ENCODE data around the gene PCDHGB3. TPM values are rescaled to one million over a fixed set of nuclear protein-coding genes. Genes with fewer than 3 reads are reported as not detected.
A peak's percentile ranks its signal among the peaks of the same experiment; 100 is the strongest.

Gene PCDHGB3
- total and polyA plus RNA-seq, 9 of the 15 experiments (the other 6 are each of a cell fraction or from before 2014, with no cell fraction given): 0.05 to 0.19 (median 0.11) TPM; not detected in 2

DNA sequence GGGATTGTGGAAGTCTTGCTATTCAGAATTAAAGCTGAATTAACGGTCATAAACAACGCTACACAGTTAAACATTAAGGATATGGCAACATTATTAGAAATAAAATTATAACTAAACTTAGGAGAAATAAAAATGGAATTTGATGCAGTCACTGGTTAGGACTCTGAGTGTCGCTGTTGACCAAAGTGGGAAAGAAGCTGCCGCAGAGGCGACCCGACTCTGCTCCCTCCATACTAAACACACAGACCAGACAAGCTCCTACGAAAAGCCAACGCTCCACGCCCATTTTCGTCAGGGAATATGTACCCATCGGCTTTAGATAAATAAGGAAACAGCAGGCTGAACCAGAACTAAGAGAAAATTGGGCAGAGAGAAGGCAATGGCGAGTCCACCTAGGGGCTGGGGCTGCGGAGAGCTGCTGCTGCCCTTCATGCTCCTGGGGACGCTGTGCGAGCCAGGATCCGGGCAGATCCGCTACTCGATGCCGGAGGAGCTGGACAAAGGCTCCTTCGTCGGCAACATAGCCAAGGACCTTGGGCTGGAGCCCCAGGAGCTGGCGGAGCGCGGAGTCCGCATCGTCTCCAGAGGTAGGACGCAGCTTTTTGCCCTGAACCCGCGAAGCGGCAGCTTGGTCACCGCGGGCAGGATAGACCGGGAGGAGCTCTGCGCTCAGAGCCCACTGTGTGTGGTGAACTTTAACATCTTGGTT, 5.9 kb upstream of the PCDHGB3 start, which contains the start of gene PCDHGA5:
Gene PCDHGA5, plus strand, starts transcription at position 211 of the 709 bp plus-strand sequence. Its CDS starts 169 bp downstream, at position 380.
- intact Hi-C loops (cut with micrococcal nuclease): no loop called here
- no peaks in the 10 kb centered on the region; the same call in 1 of the 2 replicates for H3K9me3 ChIP-seq (replicated peaks; ENCODE audit: control insufficient read depth, insufficient read depth, low read depth, low read length)
- BruUV-seq (replicated peaks): no TSS peak

More for the DNA sequence above, 5.9 kb upstream of the PCDHGB3 start, which contains the start of gene PCDHGA5:
- Histone ChIP-seq H3K4me2 (ENCODE audit: insufficient read depth, low read length) (no peak within 1 kb of the TSS), H3K27me3 (ENCODE audit: control insufficient read depth in 2 of 2, insufficient read depth in 2 of 2, low read length in 2 of 2) (peaks cover 13 to 36% of the 10 kb centered on the region in 2 experiments), H3K9ac (ENCODE audit: insufficient read depth in 1 of 2, low read depth in 2 of 2, low read length in 2 of 2) (no peak within 1 kb of the TSS), H4K20me1 (replicated peaks; ENCODE audit: control insufficient read depth, insufficient read depth, low read length) (no peaks in the 10 kb centered on the region), H2AFZ (ENCODE audit: low read depth, low read length) (no peak within 1 kb of the TSS), H3K4me3 (no peak within 1 kb of the TSS), H3K4me1 (replicated peaks in 1 of 2; ENCODE audit: control insufficient read depth in 2 of 2, insufficient read depth in 2 of 2, low read length in 2 of 2) (peaks cover 0 to 12% of the 10 kb centered on the region in 2 experiments; a peak in 2 of 5 replicates), H3K79me2 (ENCODE audit: control insufficient read depth, insufficient read depth, low read length) (no peaks in the 10 kb centered on the region), H3K9me1 (ENCODE audit: control insufficient read depth, insufficient read depth, low read length) (no peaks in the 10 kb centered on the region), H3K27ac (ENCODE audit: extremely low read depth, low read depth, low read length) (no peak within 1 kb of the TSS), H3K36me3 (ENCODE audit: control insufficient read depth, insufficient read depth, low read length) (no peaks in the 10 kb centered on the region)
- ATAC-seq: peak; percentile 49; the same call in 1 of the 3 replicates
- CTCF ChIA-PET (ENCODE audit: low intra/inter-chr PET ratio): no interaction called here
- 10% methylated on average over 34 of the region's 34 CpGs for WGBS (ENCODE audit: insufficient coverage, low coverage, missing lambda C conversion rate)
- no peak for TF ChIP-seq PTBP1 (IDR thresholded peaks at IDR 0.05; ENCODE audit: low read depth, low read length)
- TF ChIP-seq, protein P1, sequence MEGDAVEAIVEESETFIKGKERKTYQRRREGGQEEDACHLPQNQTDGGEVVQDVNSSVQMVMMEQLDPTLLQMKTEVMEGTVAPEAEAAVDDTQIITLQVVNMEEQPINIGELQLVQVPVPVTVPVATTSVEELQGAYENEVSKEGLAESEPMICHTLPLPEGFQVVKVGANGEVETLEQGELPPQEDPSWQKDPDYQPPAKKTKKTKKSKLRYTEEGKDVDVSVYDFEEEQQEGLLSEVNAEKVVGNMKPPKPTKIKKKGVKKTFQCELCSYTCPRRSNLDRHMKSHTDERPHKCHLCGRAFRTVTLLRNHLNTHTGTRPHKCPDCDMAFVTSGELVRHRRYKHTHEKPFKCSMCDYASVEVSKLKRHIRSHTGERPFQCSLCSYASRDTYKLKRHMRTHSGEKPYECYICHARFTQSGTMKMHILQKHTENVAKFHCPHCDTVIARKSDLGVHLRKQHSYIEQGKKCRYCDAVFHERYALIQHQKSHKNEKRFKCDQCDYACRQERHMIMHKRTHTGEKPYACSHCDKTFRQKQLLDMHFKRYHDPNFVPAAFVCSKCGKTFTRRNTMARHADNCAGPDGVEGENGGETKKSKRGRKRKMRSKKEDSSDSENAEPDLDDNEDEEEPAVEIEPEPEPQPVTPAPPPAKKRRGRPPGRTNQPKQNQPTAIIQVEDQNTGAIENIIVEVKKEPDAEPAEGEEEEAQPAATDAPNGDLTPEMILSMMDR (IDR thresholded peaks at IDR 0.05 in 2 of 3, conservative IDR thresholded peaks at IDR 0.05 in 1 of 3; ENCODE audit: insufficient read depth in 2 of 3, low read depth in 1 of 3, low read length in 3 of 3): peak in 2 of 3 experiments; percentile 32 to 43; a peak in 3 of 6 replicates
- POLR2A ChIA-PET: interaction anchor here (0.8 to 1.0 kb wide), 2 partner anchors 9 to 223 kb away, joined by 3 to 4 read pairs; no protein-coding TSS in a partner anchor
- no peak for DNase-seq (ENCODE audit: extremely low read depth in 1 of 4, low spot score in 3 of 4)
- in situ Hi-C loops (cut with MboI): no loop called here
- FAIRE-seq: no peak

Data from K562 (cell line).